HEK293T (cell line): ENCODE data around the gene DLEC1.

Experiments
- BHLHE40 ChIP-seq: fragments of 450-650 bp; IDR thresholded peaks from 2 replicates; pipeline ENCODE4 v1.6.1; 2016; ENCODE audit warnings: mild to moderate bottlenecking, moderate library complexity, borderline replicate concordance
- ELF4 ChIP-seq: fragments of 450-650 bp; IDR thresholded peaks from 2 replicates; pipeline ENCODE4 v1.6.1; 2017; ENCODE audit warnings: antibody characterized with exemption
- FOXA1 ChIP-seq: fragments of 450-650 bp; IDR thresholded peaks from 2 replicates; pipeline ENCODE4 v1.6.1; 2016; ENCODE audit warnings: mild to moderate bottlenecking
- FOXK2 ChIP-seq: fragments of 450-650 bp; IDR thresholded peaks from 2 replicates; pipeline ENCODE4 v1.6.1; 2016; ENCODE audit warnings: mild to moderate bottlenecking
- FOXM1 ChIP-seq: fragments of 450-650 bp; IDR thresholded peaks from 2 replicates; pipeline ENCODE4 v1.6.1; 2017; ENCODE audit warnings: mild to moderate bottlenecking, borderline replicate concordance
- HDGF ChIP-seq: fragments of 450-650 bp; IDR thresholded peaks from 2 replicates; pipeline ENCODE4 v1.6.1; 2017; ENCODE audit warnings: antibody characterized with exemption, borderline replicate concordance
- L3MBTL2 ChIP-seq: fragments of 450-650 bp; conservative IDR thresholded peaks from 2 replicates; pipeline ENCODE4 v1.6.1; 2016; ENCODE audit warnings: mild to moderate bottlenecking
- SP1 ChIP-seq: fragments of 450-650 bp; IDR thresholded peaks from 2 replicates; pipeline ENCODE4 v1.6.1; 2017

DNA sequence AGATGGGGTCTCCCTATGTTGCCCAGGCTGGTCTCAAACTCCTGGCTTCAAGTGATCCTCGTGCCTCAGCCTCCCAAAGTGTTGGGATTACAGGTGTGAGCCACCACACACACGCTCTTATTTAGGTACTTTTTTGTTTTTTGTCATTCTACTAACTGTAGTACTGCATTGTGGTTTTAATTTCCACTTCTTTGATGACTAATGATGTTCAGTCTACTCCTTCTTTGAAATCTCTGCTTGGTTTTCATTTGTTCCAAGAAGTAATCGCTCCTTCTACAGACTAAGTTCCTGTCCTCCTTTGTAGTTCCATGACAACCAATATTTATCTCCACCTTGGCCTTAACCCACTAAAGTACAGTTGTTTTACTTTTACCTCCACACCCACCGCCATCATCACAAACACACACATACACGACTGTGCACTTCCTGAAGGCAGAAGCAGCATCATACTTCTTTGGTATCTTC is 529 bp upstream of the DLEC1 start:
- no peak for TF ChIP-seq BHLHE40
- no peak for TF ChIP-seq ELF4
- TF ChIP-seq FOXA1 = no peak
- no peak for TF ChIP-seq L3MBTL2
- TF ChIP-seq FOXM1 = no peak
- TF ChIP-seq SP1 = no peak
- TF ChIP-seq HDGF = no peak
- no peak for TF ChIP-seq FOXK2
